SK-N-SH (cell line): ENCODE measurements around the gene SRMS. TPM values are rescaled to one million over a fixed set of nuclear protein-coding genes. Genes with fewer than 3 reads are reported as not detected.

Experiments
- CTCF ChIA-PET: fragments of 300-600, 350-600 bp; formaldehyde crosslinking; extraction: SDS; loops from one replicate; lab custom pipeline; 2021; lab: Yijun Ruan, JAX
- POLR2A ChIA-PET: fragments of 350-600 bp; sonication (Branson Sonifier 250); formaldehyde crosslinking; extraction: SDS; loops from one replicate; lab custom pipeline; 2020; ENCODE audit warnings: antibody characterized with exemption, inconsistent platforms; lab: Yijun Ruan, JAX
- DNase-seq: peaks from one replicate; pipeline ENCODE4 v3.0.0; 2012
- H2AFZ ChIP-seq: fragments of 200-600 bp; sonication (generic); 2 replicates; pipeline ENCODE4 v1.8.1; 2016; ENCODE audit warnings: antibody characterized with exemption, mild to moderate bottlenecking, low read depth
- H3F3A ChIP-seq: fragments of 200-600 bp; sonication (generic); replicated peaks from 2 replicates; pipeline ENCODE3; 2016; ENCODE audit warnings: antibody characterized with exemption, mild to moderate bottlenecking; ENCODE audit not compliant: insufficient read depth
- H3K27ac ChIP-seq, 2 experiments: fragments of 200-500 bp in 1 of 2; fragments of 200-600 bp in 1 of 2; sonication (Bioruptor generic) in 1 of 2; sonication (generic), shearing (Covaris generic) in 1 of 2; 2 replicates each; pipeline versions ENCODE4 v1.5.1 to v1.6.1; 2014 to 2016; ENCODE audit warnings: low read depth in 2 of 2, inconsistent platforms in 1 of 2, low read length in 1 of 2, mild to moderate bottlenecking in 1 of 2, mixed read lengths in 1 of 2
- H3K27me3 ChIP-seq: fragments of 200-600 bp; sonication (generic), shearing (Covaris generic); 2 replicates; pipeline ENCODE4 v1.6.1; 2016; ENCODE audit warnings: mixed run types; ENCODE audit not compliant: insufficient read depth
- H3K36me3 ChIP-seq, 2 experiments: fragments of 200-500 bp in 1 of 2; fragments of 200-600 bp in 1 of 2; sonication (Bioruptor generic) in 1 of 2; sonication (generic) in 1 of 2; replicated peaks in 1 of 2; 2 replicates each; pipeline versions ENCODE3 to v1.5.1; 2014 to 2016; ENCODE audit warnings: low read length in 1 of 2, mild to moderate bottlenecking in 1 of 2; ENCODE audit not compliant: insufficient read depth in 2 of 2, control insufficient read depth in 1 of 2
- H3K4me1 ChIP-seq, 2 experiments: fragments of 200-500 bp in 1 of 2; fragments of 200-600 bp in 1 of 2; sonication (Bioruptor generic) in 1 of 2; sonication (generic), shearing (Covaris generic) in 1 of 2; 2 replicates each; pipeline versions ENCODE4 v1.5.1 to v1.6.1; 2014 to 2016; ENCODE audit warnings: low read depth in 1 of 2, low read length in 1 of 2, mixed run types in 1 of 2; ENCODE audit not compliant: insufficient read depth in 2 of 2, control insufficient read depth in 1 of 2
- H3K4me2 ChIP-seq: fragments of 200-600 bp; sonication (generic), shearing (Covaris generic); 2 replicates; pipeline ENCODE4 v1.6.1; 2017; ENCODE audit warnings: mixed run types
- H3K4me3 ChIP-seq, 2 experiments: fragments of 200-500 bp in 1 of 2; fragments of 200-600 bp in 1 of 2; sonication (Bioruptor generic) in 1 of 2; sonication (generic), shearing (Covaris generic) in 1 of 2; 2 replicates each; pipeline versions ENCODE4 v1.5.1 to v1.8.1; 2014 to 2016; ENCODE audit warnings: low read depth in 2 of 2, inconsistent platforms in 1 of 2, low read length in 1 of 2, mild to moderate bottlenecking in 1 of 2, mixed read lengths in 1 of 2, moderate library complexity in 1 of 2
- H3K79me2 ChIP-seq: fragments of 200-600 bp; sonication (generic); 2 replicates; pipeline ENCODE4 v1.8.1; 2017; ENCODE audit warnings: mild to moderate bottlenecking; ENCODE audit not compliant: insufficient read depth
- H3K9ac ChIP-seq: fragments of 200-600 bp; sonication (generic); 2 replicates; pipeline ENCODE4 v1.6.1; 2017; ENCODE audit warnings: mixed run types
- H3K9me2 ChIP-seq: fragments of 200-600 bp; sonication (generic); 2 replicates; pipeline ENCODE4 v1.6.1; 2017; ENCODE audit warnings: mixed run types
- H3K9me3 ChIP-seq: fragments of 200-600 bp; sonication (generic); 2 replicates; pipeline ENCODE4 v1.6.1; 2017; ENCODE audit warnings: mixed run types, mild to moderate bottlenecking, moderate library complexity
- H4K20me1 ChIP-seq: fragments of 200-600 bp; sonication (generic); 2 replicates; pipeline ENCODE4 v1.6.1; 2017; ENCODE audit warnings: mild to moderate bottlenecking, mixed run types; ENCODE audit not compliant: insufficient read depth
- CHD2 ChIP-seq: fragments of 150-350 bp; IDR thresholded peaks from 2 replicates; pipeline ENCODE4 v1.6.1; 2018; ENCODE audit warnings: low read length; ENCODE audit not compliant: partially characterized antibody
- CTCF ChIP-seq: fragments of 200-600 bp; sonication (generic); IDR thresholded peaks from 2 replicates; pipeline ENCODE4 v1.6.1; 2017; ENCODE audit warnings: antibody characterized with exemption, mild to moderate bottlenecking, moderate library complexity
- ELF1 ChIP-seq: IDR thresholded peaks from 2 replicates; pipeline ENCODE4 v1.4.0; 2012
- EP300 ChIP-seq, 2 experiments: IDR thresholded peaks; 2 replicates each; pipeline versions ENCODE4 v1.4.0 to v1.6.1; 2012; ENCODE audit warnings: borderline replicate concordance in 1 of 2, low read depth in 1 of 2, low read length in 1 of 2
- EZH2phosphoT487 ChIP-seq: fragments of 200-600 bp; sonication (generic); IDR thresholded peaks from 2 replicates; pipeline ENCODE4 v1.6.1; 2017; ENCODE audit warnings: low read depth, mixed run types, mild to moderate bottlenecking, antibody characterized with exemption, moderate library complexity, borderline replicate concordance
- FOSL2 ChIP-seq: IDR thresholded peaks from 2 replicates; pipeline ENCODE4 v1.4.0; 2012; ENCODE audit warnings: low read depth, mild to moderate bottlenecking, moderate library complexity, borderline replicate concordance
- FOXJ3 ChIP-seq: sonication (generic); formaldehyde crosslinking; IDR thresholded peaks from 2 replicates; pipeline ENCODE4 v1.5.1; 2020; ENCODE audit warnings: mild to moderate bottlenecking, missing genetic modification reagents
- GATA2 ChIP-seq: sonication (generic); formaldehyde crosslinking; IDR thresholded peaks from 2 replicates; pipeline ENCODE4 v1.5.0; 2020; ENCODE audit warnings: mild to moderate bottlenecking, missing genetic modification reagents
- MEF2A ChIP-seq: IDR thresholded peaks from 2 replicates; pipeline ENCODE4 v1.4.0; 2012; ENCODE audit warnings: low read depth, borderline replicate concordance
- NFIC ChIP-seq: IDR thresholded peaks from 2 replicates; pipeline ENCODE4 v1.4.0; 2012; ENCODE audit warnings: borderline replicate concordance
- NRF1 ChIP-seq: IDR thresholded peaks from 2 replicates; pipeline ENCODE4 v1.6.1; 2012; ENCODE audit warnings: low read depth, mild to moderate bottlenecking, low read length
- PBX3 ChIP-seq: IDR thresholded peaks from 2 replicates; pipeline ENCODE4; 2012
- RAD21 ChIP-seq: IDR thresholded peaks from 2 replicates; pipeline ENCODE4 v1.6.1; 2012; ENCODE audit warnings: mild to moderate bottlenecking, low read length
- REST ChIP-seq: IDR thresholded peaks from 2 replicates; pipeline ENCODE4 v1.6.1; 2012; ENCODE audit warnings: mild to moderate bottlenecking, low read depth, low read length, moderate library complexity
- RXRA ChIP-seq: IDR thresholded peaks from 2 replicates; pipeline ENCODE4 v1.4.0; 2012; ENCODE audit warnings: low read depth, mild to moderate bottlenecking, borderline replicate concordance
- SMC3 ChIP-seq: IDR thresholded peaks from 2 replicates; pipeline ENCODE4 v1.6.1; 2012; ENCODE audit warnings: low read depth, low read length, improper control_type of control experiment
- TEAD4 ChIP-seq: IDR thresholded peaks from 2 replicates; pipeline ENCODE4 v1.4.0; 2012; ENCODE audit warnings: mild to moderate bottlenecking, borderline replicate concordance; ENCODE audit not compliant: insufficient read depth
- USF1 ChIP-seq: IDR thresholded peaks from 2 replicates; pipeline ENCODE4 v1.4.0; 2012; ENCODE audit warnings: low read depth, borderline replicate concordance
- WGBS: methylation state at CpG from one replicate; pipeline ENCODE4 v1.1.6; 2017; ENCODE audit warnings: low lambda C conversion rate; 5-methylcytosine and 5-hydroxymethylcytosine counted together
- polyA plus RNA-seq, 3 experiments: library from polyadenylated mRNA; depleted of rRNA; stranded (reverse); fragments of >200 nt; gene quantifications; 2 replicates each; pipeline ENCODE4 v1.2.3, GENCODE V29; 2012

Gene SRMS
- polyA plus RNA-seq, 1 of the 3 experiments (the other 2 are of a cell fraction), result not detected

GRCh38 chr20:63534427-63534830 is 13.1 kb downstream of the SRMS start:
- Histone ChIP-seq H3K27ac (no peak overlapping the region), H3K4me2 (no peak overlapping the region), H3K9ac (no peak overlapping the region), H3K9me3 (no peaks in the 10 kb centered on the region), H3K4me1 (peaks cover 0 to 21% of the 10 kb centered on the region in 2 experiments; a peak in 1 of 4 replicates), H3K4me3 (no peak overlapping the region), H3F3A (no peaks in the 10 kb centered on the region), H2AFZ (no peak overlapping the region), H3K27me3 (no peaks in the 10 kb centered on the region), H3K9me2 (no peaks in the 10 kb centered on the region), H3K36me3 (no peaks in the 10 kb centered on the region), H3K79me2 (no peaks in the 10 kb centered on the region), H4K20me1 (no peaks in the 10 kb centered on the region)
- ChIA-PET CTCF (interaction anchor here (1.1 to 6.3 kb wide), 4 partner anchors 13 to 440 kb away, joined by 3 to 82 read pairs (median 25); partner anchors contain the start of genes PPDPF and SRMS), POLR2A (interaction anchor here (1.2 to 1.7 kb wide), 2 partner anchors 11 to 14 kb away, joined by 3 to 5 read pairs; partner anchors contain the start of gene PPDPF)
- 81% methylated on average over 8 of the region's 12 CpGs for WGBS
- no peak for TF ChIP-seq CHD2
- no peak for TF ChIP-seq CTCF
- TF ChIP-seq NFIC, result no peak
- no peak for TF ChIP-seq RAD21
- no peak for TF ChIP-seq USF1
- no peak for TF ChIP-seq PBX3
- TF ChIP-seq GATA2 (CRISPR knock-in tag), result no peak
- no peak for TF ChIP-seq TEAD4
- DNase-seq, result peak; percentile 45

DNA sequence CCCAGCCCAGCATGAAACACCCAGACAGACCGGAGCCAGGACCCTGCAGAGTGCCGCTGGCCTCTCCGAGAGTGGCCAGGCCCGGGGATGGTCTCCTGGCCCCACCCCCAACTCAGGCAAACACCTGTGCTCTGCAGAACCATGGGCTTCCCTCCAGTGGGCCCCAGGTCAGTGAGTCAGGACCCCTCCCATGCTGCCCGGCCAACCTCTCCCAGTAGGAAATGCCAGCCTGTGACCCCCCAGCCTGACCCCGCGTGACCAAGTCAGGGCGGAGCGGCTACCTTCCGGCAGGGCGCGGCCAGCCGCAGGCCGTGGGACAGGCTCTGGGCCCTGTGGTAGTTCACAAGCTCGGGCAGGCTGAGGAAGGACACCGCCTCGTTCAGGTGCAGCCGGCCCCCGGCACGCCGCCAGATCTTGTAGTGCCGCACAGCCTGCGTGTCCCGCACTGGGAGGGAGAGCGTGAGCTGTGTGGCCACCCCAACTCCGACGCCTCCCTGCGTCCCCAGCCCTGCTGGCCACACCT is 13.6 kb downstream of the SRMS start:
- Histone ChIP-seq H3K9me3 (no peaks in the 10 kb centered on the region), H3K79me2 (no peaks in the 10 kb centered on the region), H3K9me2 (no peaks in the 10 kb centered on the region), H3K4me2 (no peak overlapping the region), H4K20me1 (no peaks in the 10 kb centered on the region), H3K4me1 (peaks cover 0 to 21% of the 10 kb centered on the region in 2 experiments; a peak in 1 of 4 replicates), H3K9ac (no peak overlapping the region), H3K27ac (no peak overlapping the region), H3K4me3 (no peak overlapping the region), H3F3A (no peaks in the 10 kb centered on the region), H3K36me3 (no peaks in the 10 kb centered on the region), H3K27me3 (no peaks in the 10 kb centered on the region), H2AFZ (no peak overlapping the region)
- ChIA-PET CTCF (interaction anchor here (1.8 kb wide), 1 partner anchor 440 kb away, joined by 5 read pairs; no protein-coding TSS in a partner anchor), POLR2A (interaction anchor here (1.2 to 1.7 kb wide), 2 partner anchors 11 to 13 kb away, joined by 3 to 5 read pairs; partner anchors contain the start of gene PPDPF)
- WGBS, result 89% methylated on average over 16 of the region's 28 CpGs
- peak; percentile 23 for DNase-seq
- TF ChIP-seq EZH2phosphoT487 (no peak), REST (no peak), ELF1 (no peak), RXRA (no peak), SMC3 (no peak), FOXJ3 (CRISPR knock-in tag) (no peak), MEF2A (no peak), EP300 (IDR thresholded peaks at IDR 0.05; ENCODE audit: borderline replicate concordance in 1 of 2, low read depth in 1 of 2, low read length in 1 of 2) (no peak), NRF1 (no peak), FOSL2 (no peak), CTCF (no peak)
